ENCODE data around the gene VTI1A.

- TF ChIP-seq, protein P1, sequence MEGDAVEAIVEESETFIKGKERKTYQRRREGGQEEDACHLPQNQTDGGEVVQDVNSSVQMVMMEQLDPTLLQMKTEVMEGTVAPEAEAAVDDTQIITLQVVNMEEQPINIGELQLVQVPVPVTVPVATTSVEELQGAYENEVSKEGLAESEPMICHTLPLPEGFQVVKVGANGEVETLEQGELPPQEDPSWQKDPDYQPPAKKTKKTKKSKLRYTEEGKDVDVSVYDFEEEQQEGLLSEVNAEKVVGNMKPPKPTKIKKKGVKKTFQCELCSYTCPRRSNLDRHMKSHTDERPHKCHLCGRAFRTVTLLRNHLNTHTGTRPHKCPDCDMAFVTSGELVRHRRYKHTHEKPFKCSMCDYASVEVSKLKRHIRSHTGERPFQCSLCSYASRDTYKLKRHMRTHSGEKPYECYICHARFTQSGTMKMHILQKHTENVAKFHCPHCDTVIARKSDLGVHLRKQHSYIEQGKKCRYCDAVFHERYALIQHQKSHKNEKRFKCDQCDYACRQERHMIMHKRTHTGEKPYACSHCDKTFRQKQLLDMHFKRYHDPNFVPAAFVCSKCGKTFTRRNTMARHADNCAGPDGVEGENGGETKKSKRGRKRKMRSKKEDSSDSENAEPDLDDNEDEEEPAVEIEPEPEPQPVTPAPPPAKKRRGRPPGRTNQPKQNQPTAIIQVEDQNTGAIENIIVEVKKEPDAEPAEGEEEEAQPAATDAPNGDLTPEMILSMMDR (IDR thresholded peaks at IDR 0.05) = no peak
- no peak for TF ChIP-seq POLR2A (IDR thresholded peaks at IDR 0.05)
These were observed 292.8 kb downstream of the VTI1A start for GRCh38 chr10:112739592-112740353.

Measured in uterus (tissue), 2 donors.